ENCODE data around the gene ZCCHC14. TPM values are rescaled to one million over a fixed set of nuclear protein-coding genes. Genes with fewer than 3 reads are reported as not detected.
"Not testable (repeated sequence)": the region's sequence is repeated elsewhere in the genome, so short reads cannot be mapped to it uniquely, and the experiment has no call there.

The ZCCHC14 gene
- total RNA-seq, 1 donor from 2014 or later, result 16.7 TPM

DNA sequence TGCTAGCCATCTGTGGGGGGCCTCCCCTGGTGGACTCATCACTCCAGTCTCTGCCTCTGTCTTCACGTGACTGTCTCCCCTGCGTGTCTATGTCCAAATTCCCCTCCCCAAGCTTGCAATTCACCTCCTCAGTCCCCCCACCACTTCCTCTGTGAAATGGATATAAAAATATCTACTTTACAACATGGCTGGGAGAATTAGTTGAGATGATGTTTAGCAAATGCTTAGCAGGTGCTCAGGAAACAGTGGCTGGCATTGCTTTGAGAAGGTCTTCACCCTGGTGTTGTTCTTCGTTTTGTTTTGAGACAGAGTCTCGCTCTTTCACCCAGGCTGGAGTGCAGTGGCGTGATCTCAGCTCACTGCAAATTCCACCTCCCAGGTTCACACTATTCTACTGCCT, 8.3 kb upstream of the ZCCHC14 start:
- intact Hi-C loops (cut with micrococcal nuclease), result no loop called here
- DNase-seq (no peak), ATAC-seq (no peak)

GRCh38 chr16:87499189-87499486, 6.3 kb upstream of the ZCCHC14 start:
- no peak for ATAC-seq
- intact Hi-C loops (cut with micrococcal nuclease), result no loop called here
- DNase-seq, result no peak

DNA sequence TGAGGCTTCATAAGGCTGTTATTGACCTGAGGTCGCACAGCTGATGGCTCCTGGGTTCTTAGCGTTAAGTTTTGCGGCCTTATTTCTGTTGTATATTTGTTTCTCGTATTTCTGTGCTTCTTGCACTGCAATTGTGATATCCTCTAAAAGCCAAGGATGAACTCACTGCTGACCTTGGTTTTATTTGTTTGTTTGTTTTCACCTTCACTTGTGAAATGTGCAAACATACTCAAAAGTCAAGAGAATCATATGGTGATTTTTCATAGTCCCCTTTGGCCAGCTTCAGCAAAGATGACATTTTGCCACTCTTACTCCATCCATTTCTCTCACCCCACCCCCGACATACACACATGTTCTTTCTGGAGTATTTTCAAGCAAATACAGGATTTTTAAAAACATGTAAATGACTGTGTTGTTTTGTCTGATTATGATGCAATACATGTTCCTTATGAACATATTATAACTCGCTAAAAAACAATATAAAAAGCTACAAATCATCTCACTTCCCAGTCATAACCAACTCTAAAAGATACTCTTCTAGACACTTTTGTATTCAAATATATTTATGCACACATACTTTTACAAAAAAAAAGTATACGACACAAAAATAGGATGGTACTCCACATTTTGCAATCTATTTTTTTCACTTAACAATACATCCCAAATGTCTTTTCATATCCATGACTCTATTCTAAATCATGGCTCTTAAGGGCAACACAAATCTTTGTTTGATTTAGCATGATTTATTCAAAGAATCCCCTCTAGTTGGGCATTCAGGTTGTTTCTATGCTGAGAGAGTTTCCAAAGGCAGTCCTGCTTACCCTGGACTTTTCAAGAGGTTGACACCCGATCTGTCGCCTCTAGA, 5.7 kb upstream of the ZCCHC14 start:
- intact Hi-C loops (cut with micrococcal nuclease), result no loop called here
- DNase-seq, result no peak
- no peak for ATAC-seq

- intact Hi-C loops (cut with micrococcal nuclease); ATAC-seq; DNase-seq: not testable (repeated sequence)
Observed at GRCh38 chr16:87497767-87498290, 5.0 kb upstream of the ZCCHC14 start.

GRCh38 chr16:87497023-87497766, 4.4 kb upstream of the ZCCHC14 start:
- DNase-seq; intact Hi-C loops (cut with micrococcal nuclease); ATAC-seq: not testable (repeated sequence)

- no peak for DNase-seq
- intact Hi-C loops (cut with micrococcal nuclease), result no loop called here
- no peak for ATAC-seq
Observed at GRCh38 chr16:87496447-87496801, 3.6 kb upstream of the ZCCHC14 start.

DNA sequence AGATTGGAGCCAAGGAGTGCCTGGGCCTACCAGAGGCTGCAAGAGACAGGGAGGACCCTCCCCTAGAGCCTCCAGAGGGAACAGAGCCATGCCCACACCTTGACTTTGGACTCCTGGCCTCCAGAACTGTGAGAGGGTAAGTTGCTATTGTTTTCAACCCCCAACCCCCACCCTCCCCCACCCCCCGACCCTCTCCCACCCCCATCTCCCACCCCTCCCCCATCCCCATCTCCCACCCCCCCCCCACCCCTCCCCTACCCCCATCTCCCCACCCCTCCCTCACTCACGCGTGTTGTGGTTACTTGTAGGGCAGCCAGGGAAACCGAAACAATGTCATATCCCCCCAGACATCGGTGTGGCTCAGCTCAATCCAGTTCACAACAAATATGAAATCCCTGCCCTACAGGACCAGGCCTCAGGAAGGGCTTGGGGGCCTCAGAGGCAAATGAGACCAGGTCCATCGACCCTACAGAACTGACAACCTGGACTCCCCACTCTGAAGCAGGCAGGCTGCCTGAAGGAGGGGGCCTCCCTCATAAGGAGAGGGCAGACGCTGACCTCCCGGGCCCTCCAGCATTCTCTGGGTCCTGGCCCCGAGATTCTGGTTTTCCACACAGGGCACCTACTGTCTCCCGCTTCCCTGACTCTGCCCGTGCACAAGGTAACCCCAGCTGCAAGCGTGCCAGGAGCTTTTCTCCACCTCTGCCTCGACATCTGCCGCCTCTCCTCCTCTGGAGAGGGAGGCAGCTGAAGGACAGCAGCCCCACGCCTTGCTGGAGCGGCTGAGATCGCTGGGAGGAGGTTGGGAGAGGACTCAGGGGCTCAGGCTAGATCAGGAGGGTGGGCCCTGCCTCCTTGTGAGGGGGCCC, 3.0 kb upstream of the ZCCHC14 start:
- intact Hi-C loops (cut with micrococcal nuclease), result no loop called here
- ATAC-seq, result no peak

GRCh38 chr16:87493608-87494280, 920 bp upstream of the ZCCHC14 start:
- DNase-seq (no peak), ATAC-seq (no peak)
- intact Hi-C loops (cut with micrococcal nuclease), result no loop called here

More for the DNA sequence above, 3.0 kb upstream of the ZCCHC14 start:
- no peak for DNase-seq

DNA sequence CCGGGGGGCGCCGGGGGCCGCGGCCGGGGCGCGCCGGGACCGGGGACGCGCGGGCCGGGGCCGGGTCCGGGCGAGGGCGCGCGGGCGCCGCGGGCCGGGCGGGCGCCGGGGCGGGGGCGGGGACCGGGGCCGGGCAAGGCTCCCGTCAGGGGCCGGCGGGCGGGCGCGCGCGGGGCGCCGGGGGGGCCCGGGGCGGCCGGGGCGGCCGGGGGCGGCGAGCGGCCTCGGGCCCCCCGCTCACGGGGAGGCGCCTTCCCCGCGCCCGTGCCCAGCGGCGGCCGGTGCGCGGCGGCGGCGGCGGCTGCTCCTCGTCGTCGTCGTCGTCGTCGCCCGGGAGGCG, 563 bp downstream of the ZCCHC14 start:
- no peak for ATAC-seq
- DNase-seq, result no peak
- intact Hi-C loops (cut with micrococcal nuclease), result no loop called here

- DNase-seq (peak; percentile 60), ATAC-seq (no peak)
- intact Hi-C loops (cut with micrococcal nuclease), result no loop called here
Observed at GRCh38 chr16:87491522-87492290, 1.1 kb downstream of the ZCCHC14 start.

DNA sequence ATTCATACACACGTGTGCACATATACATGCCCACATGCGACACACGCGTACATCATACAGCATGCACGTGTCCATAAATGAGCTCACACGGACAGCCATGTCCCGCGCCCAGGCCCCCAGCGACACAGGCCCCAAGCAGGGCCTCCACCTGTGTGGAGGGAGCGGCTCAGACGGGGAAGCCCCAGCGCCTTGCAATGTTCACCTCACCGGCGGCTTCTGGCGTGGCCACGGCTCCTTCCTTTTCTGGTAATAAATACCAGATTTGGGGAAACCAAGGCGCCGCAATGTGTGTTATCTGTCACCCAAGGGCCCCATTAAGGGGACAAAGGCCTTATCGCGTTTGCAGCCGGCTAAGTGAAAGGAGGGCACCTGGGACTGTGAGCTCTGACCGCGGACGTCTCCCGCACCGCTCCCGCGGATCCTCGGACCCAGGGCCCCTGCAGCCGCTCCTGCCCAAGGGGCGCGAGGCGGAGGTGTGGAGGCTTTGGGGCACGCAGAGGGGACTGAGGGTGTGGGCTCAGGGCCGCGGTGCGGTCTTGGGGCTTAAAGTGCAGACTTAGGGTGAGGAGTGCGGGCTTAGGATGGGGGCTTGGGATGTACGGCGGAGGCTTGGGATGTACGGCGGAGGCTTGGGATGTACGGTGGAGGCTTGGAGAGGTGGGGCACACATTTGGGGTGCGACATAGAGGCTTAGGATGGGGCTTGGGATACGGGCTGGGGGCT, 1.9 kb downstream of the ZCCHC14 start:
- DNase-seq; ATAC-seq; intact Hi-C loops (cut with micrococcal nuclease): not testable (repeated sequence)

DNA sequence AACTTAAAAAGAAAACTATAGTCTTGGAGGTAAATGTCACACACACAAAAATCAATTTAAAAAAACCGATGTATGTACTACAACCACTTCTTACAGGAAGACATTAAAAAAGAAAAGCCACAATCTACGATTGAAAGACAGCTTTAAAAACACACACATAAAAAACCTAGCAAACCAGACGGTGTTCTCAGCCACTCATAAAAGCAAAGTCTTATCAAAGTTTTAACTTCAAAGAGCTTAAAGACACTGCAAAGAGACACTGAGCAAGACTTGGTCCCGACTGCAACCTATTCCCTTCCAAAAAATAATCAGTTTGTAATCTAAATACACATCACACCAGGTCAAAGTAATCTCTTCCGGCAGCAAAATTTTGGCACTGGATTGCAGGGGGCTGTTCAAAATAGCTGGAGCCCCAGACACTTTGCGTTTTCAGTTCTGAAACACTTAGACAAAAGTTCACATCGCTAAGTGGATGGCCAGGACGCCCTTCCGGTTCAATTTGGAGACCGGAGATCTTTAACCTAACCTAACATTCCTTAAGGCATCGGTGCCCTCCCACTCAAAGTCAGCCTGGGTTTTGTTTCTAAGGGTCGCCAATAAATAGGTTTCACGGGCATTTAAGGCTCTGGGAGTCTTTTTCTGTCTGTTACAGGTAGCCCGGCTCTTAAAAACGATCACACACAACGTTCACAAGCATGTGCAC, 2.6 kb downstream of the ZCCHC14 start:
- DNase-seq, result no peak
- intact Hi-C loops (cut with micrococcal nuclease), result no loop called here
- ATAC-seq, result no peak

DNA sequence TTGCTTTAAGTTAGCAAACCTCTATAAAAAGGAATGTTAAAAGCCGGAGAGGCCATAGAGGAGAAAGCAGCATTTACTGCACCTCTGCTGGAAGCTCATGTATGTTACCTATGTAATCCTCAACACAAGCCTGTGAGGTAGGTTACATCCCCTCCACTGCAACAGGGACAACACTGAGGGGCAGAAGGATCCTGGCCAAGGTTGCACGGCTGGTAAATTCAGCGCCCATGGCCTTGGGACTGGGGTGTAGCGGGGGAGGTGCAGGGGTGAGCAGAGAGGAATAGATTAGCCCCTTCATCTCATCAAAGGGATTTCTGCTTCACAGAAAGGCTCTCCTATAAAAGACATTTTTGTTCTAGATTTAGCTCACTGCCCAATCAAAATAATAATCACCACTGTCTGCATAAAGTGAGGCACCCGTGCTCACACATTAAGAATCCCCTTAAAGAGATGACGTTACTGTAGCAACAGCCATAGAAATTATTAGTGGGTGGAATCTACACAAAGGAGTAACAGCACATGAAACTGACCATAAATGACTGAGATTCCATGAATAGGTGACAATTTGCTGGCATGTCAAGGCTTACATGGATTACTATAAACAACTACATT, 3.3 kb downstream of the ZCCHC14 start:
- DNase-seq (no peak), ATAC-seq (no peak)
- intact Hi-C loops (cut with micrococcal nuclease), result no loop called here

GRCh38 chr16:87488960-87489359, 3.9 kb downstream of the ZCCHC14 start:
- ATAC-seq; DNase-seq; intact Hi-C loops (cut with micrococcal nuclease): not testable (repeated sequence)

DNA sequence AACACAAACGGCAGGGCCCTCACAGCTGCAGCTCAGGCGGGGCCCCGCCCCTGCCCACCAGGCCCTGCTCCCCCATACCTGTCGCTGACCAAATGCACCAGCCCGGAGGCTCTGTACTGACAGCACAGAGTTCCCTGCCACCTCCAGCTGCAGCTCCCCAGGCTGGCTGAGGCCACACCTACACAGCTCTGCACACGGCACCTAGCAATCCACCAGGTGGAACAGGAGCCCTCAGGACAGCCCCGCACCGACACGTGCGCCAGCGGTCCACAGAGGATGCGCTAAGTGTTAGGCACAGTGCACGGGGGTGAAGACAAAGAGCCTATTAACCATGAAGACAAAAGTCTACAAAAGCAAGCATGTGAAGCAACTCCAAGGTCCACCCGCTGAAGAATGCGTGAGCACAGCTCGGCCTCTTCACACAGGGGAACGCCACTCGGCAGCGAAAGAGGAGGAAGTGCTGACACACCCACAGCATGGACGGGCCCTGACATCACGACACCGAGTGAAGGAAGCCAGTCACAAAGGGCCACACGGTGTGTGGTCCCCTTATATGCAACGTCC, 5.4 kb downstream of the ZCCHC14 start:
- ATAC-seq (peak; percentile 26), DNase-seq (peak; percentile 62)
- intact Hi-C loops (cut with micrococcal nuclease), result no loop called here

- intact Hi-C loops (cut with micrococcal nuclease), result no loop called here
Observed at GRCh38 chr16:87486713-87487247, 6.0 kb downstream of the ZCCHC14 start.

More at GRCh38 chr16:87486713-87487247, 6.0 kb downstream of the ZCCHC14 start:
- DNase-seq (no peak), ATAC-seq (no peak)
